Activated CD8-positive, alpha-beta T cell treated with anti-CD3 and anti-CD28 coated beads for 36 hours (primary cell): ENCODE measurements around the gene UROC1. TPM values are rescaled to one million over a fixed set of nuclear protein-coding genes. Genes with fewer than 3 reads are reported as not detected.

ENCODE experiments used
- ATAC-seq: fragments of 200-7000 bp; cut with Tn5 transposase; one replicate; pipeline ENCODE4 v1.10.0; 2021; ENCODE audit warnings: mild to moderate bottlenecking, moderate library complexity
- CTCF ChIA-PET: fragments of 350-600 bp; sonication (Branson Sonifier 250); formaldehyde crosslinking; loops from one replicate; lab custom pipeline; 2021; ENCODE audit warnings: antibody characterized with exemption; lab: Charles Lee
- POLR2A ChIA-PET: fragments of 350-600 bp; sonication (Branson Sonifier 250); formaldehyde crosslinking; loops from one replicate; lab custom pipeline; 2021; ENCODE audit warnings: antibody characterized with exemption; lab: Charles Lee
- DNase-seq: peaks from one replicate; pipeline ENCODE4 v3.0.0-alpha.2; 2020
- H3K27ac Mint-ChIP-seq: one replicate; pipeline ENCODE4 v1.8.0; 2021; ENCODE audit warnings: mild to moderate bottlenecking, mixed read lengths
- H3K27me3 Mint-ChIP-seq: one replicate; pipeline ENCODE4 v1.8.0; 2021; ENCODE audit warnings: mixed read lengths
- H3K36me3 Mint-ChIP-seq: one replicate; pipeline ENCODE4 v1.8.0; 2021; ENCODE audit warnings: low read depth, mixed read lengths
- H3K4me1 Mint-ChIP-seq: one replicate; pipeline ENCODE4 v1.8.0; 2021; ENCODE audit warnings: low read depth, mixed read lengths
- H3K4me3 Mint-ChIP-seq: one replicate; pipeline ENCODE4 v1.8.0; 2021; ENCODE audit warnings: mild to moderate bottlenecking, moderate library complexity, mixed read lengths
- H3K9me3 Mint-ChIP-seq: one replicate; pipeline ENCODE4 v1.8.0; 2021; ENCODE audit warnings: mixed read lengths
- intact Hi-C: fragments of 100-400 bp; cut with micrococcal nuclease; formaldehyde crosslinking; loops from one replicate; pipeline ENCODE4 v1.10.0; 2022
- total RNA-seq, 2 experiments: library from RNA; stranded (reverse); gene quantifications; one replicate each; pipeline ENCODE4 v1.2.3, GENCODE V29; 2021
- TF ChIP-seq, protein P1 (sequence below): fragments of 200-600 bp; IDR thresholded peaks from one replicate; pipeline ENCODE4 v1.8.0; 2022; ENCODE audit warnings: antibody characterized with exemption, mild to moderate bottlenecking

The UROC1 gene
- total RNA-seq, 2 experiments from 2014 or later, result not detected

DNA sequence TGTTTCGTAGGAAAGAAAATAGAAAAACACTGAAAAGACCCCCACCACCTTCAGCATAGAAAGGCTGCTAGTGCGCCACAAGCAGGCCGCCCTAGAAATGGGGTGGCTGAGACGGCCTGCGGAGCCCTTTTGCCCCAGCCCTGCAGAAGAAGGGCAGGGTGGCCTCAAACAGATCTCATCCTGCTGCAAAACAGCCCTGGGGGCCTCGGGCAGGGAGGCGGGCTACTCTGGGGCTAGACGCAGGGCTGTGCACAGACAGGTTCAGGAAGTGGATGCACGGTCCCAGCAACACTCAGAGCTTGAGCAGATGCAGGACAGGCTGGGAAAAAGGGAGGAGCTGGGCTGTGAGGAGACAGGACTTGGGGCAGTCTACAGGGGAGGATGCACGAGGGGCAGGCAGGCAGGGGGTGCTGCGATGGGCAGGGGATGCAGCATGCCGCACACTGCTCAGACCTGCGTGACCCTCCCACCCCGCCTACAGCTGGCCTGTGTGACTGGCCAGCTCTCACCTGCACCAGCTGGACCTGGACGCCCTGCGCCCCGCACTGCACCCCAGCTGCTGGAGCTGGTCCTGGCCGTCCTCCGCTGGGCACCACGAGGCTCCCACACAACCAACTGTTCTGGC is 76.2 kb downstream of the UROC1 start:
- no peak for ATAC-seq
- no peak overlapping the region for H3K4me3 Mint-ChIP-seq
- POLR2A ChIA-PET, result no interaction called here

DNA sequence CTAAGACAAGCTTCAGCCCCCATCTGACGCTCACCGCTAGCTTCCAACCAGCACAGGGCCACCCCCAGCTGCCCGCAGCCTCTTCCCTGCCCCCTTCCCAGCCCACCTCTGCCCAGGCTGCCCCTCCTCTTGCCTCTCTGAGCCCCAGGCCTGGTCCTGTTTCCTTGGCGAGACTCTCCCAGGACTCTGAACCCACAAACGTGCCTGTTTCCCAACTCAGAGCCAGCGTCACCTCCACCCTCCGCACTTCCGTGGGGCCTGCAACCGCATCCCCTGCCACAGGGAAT is 76.9 kb downstream of the UROC1 start:
- DNase-seq, result no peak
- Mint-ChIP-seq H3K4me3 (no peak overlapping the region), H3K27me3 (no peaks in the 10 kb centered on the region), H3K36me3 (peaks cover 13% of the 10 kb centered on the region), H3K4me1 (no peaks in the 10 kb centered on the region), H3K27ac (no peak overlapping the region), H3K9me3 (no peaks in the 10 kb centered on the region)
- no peak for ATAC-seq
- TF ChIP-seq, protein P1, sequence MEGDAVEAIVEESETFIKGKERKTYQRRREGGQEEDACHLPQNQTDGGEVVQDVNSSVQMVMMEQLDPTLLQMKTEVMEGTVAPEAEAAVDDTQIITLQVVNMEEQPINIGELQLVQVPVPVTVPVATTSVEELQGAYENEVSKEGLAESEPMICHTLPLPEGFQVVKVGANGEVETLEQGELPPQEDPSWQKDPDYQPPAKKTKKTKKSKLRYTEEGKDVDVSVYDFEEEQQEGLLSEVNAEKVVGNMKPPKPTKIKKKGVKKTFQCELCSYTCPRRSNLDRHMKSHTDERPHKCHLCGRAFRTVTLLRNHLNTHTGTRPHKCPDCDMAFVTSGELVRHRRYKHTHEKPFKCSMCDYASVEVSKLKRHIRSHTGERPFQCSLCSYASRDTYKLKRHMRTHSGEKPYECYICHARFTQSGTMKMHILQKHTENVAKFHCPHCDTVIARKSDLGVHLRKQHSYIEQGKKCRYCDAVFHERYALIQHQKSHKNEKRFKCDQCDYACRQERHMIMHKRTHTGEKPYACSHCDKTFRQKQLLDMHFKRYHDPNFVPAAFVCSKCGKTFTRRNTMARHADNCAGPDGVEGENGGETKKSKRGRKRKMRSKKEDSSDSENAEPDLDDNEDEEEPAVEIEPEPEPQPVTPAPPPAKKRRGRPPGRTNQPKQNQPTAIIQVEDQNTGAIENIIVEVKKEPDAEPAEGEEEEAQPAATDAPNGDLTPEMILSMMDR, result no peak
- POLR2A ChIA-PET, result no interaction called here
- intact Hi-C loops, result no loop called here
- CTCF ChIA-PET, result no interaction called here

More for the DNA sequence above, 76.2 kb downstream of the UROC1 start:
- H3K27me3 Mint-ChIP-seq, result no peaks in the 10 kb centered on the region
- H3K9me3 Mint-ChIP-seq, result no peaks in the 10 kb centered on the region
- peaks cover 13% of the 10 kb centered on the region for H3K36me3 Mint-ChIP-seq
- H3K27ac Mint-ChIP-seq, result no peak overlapping the region
- DNase-seq, result no peak
- intact Hi-C loops, result no loop called here
- TF ChIP-seq, protein P1, result no peak
- CTCF ChIA-PET, result no interaction called here
- H3K4me1 Mint-ChIP-seq, result no peaks in the 10 kb centered on the region

DNA sequence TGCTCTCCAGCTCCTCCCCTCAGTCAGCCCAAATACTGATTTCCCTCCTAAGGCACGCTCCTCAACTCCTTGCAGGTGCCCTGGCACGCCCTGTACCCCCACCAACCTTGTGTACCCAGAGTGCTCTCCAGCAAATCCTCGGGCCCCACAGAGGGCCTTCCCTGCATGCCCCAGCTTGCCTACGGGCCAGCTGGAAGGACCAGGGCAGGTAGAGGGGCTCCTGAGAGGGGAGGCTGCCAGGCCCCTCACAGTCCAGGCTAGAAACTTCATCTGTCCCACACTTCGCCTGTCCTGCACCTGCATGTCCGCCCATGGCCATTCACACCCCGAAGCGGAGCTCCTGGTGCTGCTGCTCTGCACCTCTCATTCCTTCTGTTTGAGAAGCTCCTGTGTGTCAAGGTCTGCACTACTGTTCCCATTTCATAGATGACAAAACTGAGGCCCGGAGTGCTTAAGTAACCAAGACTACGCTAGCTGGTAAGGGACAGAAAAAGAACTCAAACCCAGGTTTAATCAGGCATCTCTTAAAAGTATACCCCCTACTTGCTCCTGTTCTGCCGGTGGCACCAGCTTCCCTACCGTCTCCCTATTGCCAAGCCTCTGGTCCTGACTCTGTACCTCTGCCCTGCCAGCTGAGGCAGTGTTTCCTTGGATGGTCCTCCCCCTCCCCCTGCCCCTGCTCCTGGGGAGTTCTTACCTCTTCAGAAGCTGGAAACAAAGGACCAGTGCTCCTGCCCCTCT is 77.4 kb downstream of the UROC1 start:
- TF ChIP-seq, protein P1, result no peak

DNA sequence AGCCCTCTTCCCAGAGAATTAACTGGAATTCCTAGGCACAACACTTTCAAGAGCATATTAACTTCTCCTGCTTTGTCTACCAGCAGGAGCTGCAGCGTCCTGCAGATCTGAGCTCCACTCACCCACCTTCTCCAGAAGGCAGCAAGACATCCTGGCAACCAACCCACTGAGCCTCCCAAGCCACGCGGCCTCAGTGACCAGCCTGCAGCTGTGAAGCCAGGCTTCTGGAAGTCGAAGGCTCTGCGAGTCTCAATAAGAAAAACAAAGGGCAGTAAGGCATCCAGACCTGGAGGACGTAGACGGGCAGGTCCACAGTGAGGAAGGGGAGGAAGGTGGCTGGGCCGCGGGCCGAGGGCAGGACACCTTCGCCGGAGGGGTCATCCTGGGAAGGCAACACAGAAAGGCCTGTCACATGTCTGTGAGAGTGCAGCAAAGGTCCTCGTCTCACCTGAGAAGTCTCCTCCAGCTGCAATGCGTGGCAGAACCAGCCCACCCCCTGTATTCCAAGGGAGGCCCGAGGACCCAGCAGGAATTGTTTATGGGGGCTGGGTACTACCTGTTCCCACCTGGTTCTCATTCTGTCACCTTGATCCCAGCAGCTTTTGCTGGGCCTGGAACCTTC is 78.1 kb downstream of the UROC1 start:
- TF ChIP-seq, protein P1, result no peak
- Mint-ChIP-seq H3K9me3 (no peaks in the 10 kb centered on the region), H3K4me1 (no peaks in the 10 kb centered on the region), H3K27me3 (no peaks in the 10 kb centered on the region), H3K27ac (no peak overlapping the region), H3K36me3 (peaks cover 13% of the 10 kb centered on the region), H3K4me3 (no peak overlapping the region)
- ChIA-PET POLR2A (no interaction called here), CTCF (no interaction called here)
- intact Hi-C loops, result no loop called here
- ATAC-seq (no peak), DNase-seq (no peak)

More for the DNA sequence above, 77.4 kb downstream of the UROC1 start:
- Mint-ChIP-seq H3K9me3 (no peaks in the 10 kb centered on the region), H3K4me1 (no peaks in the 10 kb centered on the region), H3K4me3 (no peak overlapping the region), H3K27me3 (no peaks in the 10 kb centered on the region), H3K36me3 (peaks cover 13% of the 10 kb centered on the region), H3K27ac (no peak overlapping the region)
- DNase-seq (no peak), ATAC-seq (no peak)
- intact Hi-C loops, result no loop called here
- POLR2A ChIA-PET, result no interaction called here
- CTCF ChIA-PET, result no interaction called here

DNA sequence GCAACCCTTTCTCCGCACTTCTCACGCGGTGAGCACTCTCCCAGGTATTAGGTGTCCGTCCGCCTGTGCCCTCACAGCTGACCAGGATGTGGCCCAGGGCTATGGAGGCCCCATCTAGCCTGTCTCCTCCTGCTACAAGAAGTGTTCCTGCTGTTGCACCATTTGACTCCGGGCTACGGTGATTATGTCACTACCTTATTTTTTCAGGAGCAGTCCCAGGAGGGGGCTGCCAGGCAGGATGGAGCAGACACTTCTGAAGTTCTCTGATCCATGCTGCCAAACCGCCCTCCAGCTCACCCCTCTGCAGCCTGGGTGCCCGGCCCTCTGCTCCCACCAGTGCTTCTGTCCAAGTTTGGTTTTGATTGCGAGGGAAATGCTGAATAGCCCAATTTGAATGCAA is 78.8 kb downstream of the UROC1 start:
- no peak overlapping the region for H3K4me3 Mint-ChIP-seq
- DNase-seq (no peak), ATAC-seq (no peak)
- H3K27me3 Mint-ChIP-seq, result no peaks in the 10 kb centered on the region
- no peaks in the 10 kb centered on the region for H3K4me1 Mint-ChIP-seq
- POLR2A ChIA-PET, result no interaction called here
- CTCF ChIA-PET, result no interaction called here
- TF ChIP-seq, protein P1, result no peak
- intact Hi-C loops, result no loop called here
- H3K36me3 Mint-ChIP-seq, result peaks cover 13% of the 10 kb centered on the region
- H3K27ac Mint-ChIP-seq, result no peak overlapping the region
- H3K9me3 Mint-ChIP-seq, result no peaks in the 10 kb centered on the region
